Hippocampal formation (tissue), 2 donors: ENCODE measurements around the gene CFAP46.
"Not testable (repeated sequence)": the region's sequence is repeated elsewhere in the genome, so short reads cannot be mapped to it uniquely, and the experiment has no call there.

Experiments used
- DNase-seq, 2 donors: peaks; one replicate each; lab custom pipeline; 2025; lab: John Stamatoyannopoulos, UW

Gene CFAP46

DNA sequence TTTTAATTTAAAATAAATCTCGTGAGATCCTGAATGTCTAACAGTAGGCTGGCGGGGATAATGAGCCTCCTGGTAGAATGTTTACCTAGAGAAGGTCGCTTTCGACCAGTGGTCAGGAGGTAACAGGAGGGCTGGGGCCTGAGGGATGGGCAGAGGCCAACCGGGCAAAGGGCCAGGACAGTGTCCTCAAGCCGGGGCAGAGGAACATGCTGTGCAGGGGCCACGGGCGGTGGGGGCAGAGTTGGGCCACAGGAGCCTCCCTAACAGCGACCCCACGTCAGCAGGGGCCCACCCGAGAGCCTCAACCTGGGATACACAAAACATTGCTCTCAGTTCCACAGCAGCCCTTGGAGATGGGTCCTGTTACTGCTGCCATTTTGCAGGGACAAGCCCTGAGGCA lies 14.5 kb downstream of the CFAP46 start:
- no peak for DNase-seq

DNA sequence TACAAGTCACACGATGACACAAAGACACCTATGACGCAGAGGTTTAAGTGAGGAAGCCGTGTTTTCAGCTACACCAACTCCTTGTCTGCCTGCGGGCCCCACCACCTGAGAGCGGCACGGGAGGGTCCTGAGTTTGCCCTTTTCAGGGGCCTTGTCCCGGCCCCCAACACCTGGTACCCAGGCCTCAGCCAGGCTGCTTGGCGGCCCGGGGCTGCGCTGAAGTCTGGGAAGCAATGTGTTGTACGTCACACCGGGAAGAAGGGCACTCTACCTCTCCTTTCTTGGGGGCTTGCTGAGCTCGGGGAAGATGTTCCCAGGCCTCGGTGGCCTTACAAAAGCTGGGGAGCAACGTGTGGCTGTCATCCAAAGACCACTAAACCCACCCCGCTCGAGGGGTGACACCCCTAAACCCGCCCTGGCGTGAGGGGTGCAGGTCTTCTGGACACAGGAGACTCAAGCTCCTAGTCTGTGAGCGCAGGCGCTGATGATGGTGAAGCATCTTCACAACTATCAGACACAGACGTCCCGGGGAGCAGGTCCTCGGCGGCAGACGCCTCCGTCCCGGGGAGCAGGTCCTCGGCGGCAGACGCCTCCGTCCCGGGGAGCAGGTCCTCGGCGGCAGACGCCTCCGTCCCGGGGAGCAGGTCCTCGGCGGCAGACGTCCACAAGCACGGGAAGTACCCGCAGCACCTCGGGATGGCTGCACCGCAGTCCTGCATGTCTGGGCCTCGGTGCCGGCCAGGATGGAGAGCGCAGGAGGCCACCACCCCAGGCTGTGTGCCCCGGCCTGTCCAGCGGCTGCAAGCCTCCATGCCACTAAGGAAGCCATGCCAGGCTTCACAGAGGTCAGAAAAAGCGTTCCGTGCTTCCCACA lies 15.4 kb downstream of the CFAP46 start:
- DNase-seq: no peak

DNA sequence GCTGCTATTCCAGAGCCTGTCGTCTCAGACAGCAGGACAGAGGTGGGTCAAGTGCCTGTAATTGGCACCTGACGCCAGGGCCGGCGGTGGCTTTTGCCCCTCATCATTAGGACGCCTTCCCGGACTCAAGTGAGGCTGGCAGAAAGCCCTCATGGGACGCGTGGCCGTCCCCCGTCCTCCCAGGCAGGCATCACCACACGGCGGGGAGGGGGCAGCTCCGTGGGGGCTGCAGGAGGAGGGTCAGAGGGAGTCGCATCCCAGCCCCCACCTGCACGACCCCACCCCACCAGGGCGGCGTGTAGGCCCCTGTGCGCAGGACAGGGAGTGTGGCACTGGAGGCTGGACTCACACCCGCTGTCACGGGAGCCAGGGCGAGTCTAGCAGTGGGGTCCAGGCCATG lies 16.3 kb downstream of the CFAP46 start:
- no peak for DNase-seq

DNA sequence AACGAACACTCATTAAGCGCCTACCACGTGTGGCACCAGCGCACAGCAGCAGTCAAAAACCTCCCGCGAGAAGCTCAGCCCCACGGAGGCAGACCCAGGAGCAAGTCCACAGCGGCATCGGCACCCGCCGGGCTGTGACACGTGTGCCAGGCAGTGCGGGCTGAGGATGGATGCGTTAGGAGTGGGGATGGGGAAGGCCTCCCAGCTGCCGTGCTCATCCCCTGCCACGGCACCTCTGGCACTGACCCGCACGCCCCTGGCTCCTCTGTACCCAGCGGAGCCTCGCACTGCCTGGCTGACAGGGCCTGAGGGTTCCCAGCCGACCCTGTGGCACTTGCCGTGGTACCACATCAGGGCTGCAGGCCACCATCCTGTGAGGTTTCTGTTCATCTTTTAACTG lies 16.8 kb downstream of the CFAP46 start:
- no peak for DNase-seq

GRCh38 chr10:132925071-132925561 lies 17.3 kb downstream of the CFAP46 start:
- DNase-seq: no peak

- no peak for DNase-seq
Measured at GRCh38 chr10:132924046-132924952, 18.1 kb downstream of the CFAP46 start.

DNA sequence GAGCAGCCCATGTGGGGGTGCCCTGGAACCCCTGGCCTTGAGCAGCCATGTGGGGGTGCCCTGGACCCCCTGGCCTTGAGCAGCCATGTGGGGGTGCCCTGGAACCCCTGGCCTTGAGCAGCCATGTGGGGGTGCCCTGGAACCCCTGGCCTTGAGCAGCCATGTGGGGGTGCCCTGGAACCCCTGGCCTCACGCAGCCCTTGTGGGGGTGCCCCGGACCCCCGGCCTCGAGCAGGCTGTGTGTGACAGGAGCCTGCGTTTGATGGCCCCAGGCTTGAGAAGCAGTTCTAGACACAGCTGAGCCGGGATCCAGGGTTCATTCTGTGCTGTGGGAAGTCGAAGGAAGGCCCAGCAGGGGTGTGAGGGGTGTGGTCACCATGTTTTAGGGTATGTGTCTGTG lies 19.0 kb downstream of the CFAP46 start:
- not testable (repeated sequence) for DNase-seq

DNA sequence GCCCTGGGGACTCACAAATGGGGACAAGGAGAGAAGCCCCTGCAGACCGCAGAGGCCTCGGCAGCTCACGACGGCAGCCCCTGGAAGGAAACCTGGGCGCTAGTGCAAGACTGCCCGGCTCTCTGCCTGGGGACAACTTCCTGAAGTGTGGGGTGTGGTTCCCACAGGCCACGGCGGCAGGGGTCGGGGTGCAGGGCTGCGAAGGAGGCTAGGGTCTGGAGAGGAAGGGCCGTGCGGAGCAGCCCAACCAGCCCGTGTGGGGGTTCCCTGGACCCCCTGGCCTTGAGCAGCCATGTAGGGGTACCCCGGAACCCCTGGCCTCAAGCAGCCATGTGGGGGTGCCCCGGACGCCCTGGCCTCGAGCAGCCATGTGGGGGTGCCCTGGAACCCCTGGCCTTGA lies 19.5 kb downstream of the CFAP46 start:
- no peak for DNase-seq

DNA sequence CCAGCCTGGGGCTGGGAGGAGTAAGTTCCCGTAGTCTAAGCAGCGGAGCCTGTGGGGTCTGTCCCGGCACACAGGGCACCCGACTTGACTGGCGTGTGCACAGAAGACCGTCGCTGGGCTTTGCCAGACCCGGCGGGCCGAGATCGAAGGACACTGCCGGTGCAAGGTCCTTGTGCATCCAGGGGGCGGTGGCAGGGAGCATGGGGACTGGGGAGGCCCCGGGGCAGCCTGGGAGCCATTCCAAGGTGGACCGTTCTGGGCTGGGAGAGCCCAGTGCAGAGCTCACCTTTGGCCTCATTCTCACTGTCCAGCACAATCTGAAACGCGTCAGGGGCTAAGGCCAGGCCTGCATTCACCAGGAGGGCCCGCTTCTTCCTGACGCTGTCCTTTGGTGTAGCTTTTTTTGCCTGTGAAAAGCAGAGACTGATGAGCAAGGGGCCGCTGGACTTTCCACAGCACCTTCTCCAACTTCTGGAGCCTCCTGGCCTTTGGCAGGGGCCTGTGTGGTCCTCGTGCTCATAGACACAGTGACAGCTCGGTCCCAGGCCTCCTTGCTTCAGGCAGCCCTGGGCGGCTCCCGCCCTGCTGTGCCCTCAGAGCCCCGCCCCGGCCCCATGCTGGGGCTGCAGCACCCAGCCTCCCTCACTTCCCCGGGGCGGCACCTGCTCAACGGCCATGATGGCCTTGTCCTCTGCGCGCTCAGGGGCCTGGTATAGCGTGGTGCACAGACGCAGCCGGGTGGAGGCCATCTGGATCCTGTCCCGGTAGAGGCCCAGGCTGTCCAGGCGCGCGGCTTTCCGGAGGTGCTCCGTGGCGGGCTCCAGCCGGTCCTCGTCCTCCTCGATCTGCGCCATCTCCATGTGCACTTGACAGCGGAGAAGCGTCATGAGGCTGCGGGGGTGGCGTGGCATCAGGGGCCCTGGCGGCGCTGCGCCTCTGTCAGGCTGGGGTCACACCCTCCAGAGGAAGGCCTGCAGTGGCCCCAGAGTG lies 20.3 kb downstream of the CFAP46 start:
- no peak for DNase-seq

GRCh38 chr10:132921086-132921485 lies 21.3 kb downstream of the CFAP46 start:
- no peak for DNase-seq

DNA sequence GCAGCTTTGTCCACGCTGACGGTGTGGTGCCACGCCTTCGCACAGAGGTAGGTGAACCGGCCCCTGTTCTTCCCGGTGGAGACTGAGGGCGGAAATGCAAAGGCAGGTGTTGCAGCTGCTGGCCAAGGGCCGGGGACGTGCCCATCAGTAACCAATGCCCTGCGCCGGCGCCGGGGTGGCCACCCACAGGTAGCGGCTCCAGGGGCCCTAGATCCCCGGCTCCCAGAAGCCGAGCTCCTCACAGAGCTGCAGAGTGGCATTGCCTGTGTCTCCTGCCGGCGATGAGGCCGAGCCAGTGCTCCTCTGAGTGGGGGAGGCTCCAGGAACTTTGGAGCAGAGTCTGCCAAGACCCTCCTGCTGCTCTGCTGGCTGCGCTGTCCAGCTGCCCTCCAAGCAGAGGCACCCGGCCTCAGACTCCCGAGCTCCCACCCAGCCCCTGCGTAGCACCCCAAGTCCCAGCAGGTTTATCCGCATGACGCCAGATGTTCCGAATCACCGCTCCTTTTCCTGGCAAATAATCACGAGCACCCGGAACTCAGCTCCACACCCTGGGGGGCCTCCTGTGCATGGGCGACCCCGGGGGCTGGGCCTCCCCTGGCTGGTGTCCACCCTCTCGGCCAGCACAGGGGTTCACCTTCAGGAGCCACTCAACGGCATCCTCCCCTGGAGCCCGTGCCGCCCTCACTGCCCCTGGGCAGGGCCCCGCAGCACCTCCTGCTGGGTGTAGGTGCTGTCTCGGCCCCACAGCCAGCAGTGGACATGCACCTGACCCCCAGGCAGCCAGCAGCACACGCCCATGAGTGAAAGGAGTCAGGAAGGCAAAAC lies 22.1 kb downstream of the CFAP46 start:
- no peak for DNase-seq

DNA sequence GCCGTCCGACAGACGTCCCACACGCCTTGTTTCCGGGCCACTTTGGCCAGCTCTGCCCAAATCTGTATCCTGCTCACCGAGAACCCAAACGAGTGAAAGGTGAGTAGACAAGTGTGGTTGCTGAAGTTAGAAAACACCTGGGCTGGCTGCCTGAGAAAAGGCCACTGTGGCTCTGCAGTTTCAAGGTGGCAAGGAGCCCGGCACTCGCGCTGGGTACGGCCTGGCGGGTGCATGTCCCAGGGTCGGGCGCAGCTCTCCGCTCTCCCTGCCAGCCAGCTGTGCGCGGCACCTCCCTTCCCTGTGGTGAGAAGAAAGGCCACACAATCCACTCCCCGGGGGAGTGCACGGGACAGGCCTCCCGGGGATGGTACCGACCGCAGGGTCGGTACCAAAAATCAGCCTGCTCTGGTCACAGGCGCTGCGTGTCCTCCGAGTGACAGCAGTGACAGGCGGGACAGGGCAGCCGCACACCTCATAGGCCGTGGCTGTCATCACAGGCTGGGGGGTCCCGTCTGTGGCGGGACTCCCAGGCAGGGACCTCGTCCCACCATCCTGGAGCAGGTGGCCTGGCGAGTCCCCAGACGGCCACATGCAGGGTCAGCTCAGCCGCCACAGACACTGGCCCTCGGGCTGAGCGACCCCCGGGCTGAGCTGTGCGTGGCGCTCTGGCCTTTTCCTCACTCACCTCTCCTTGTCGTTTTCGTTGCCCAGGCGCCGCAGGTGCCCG lies 22.8 kb downstream of the CFAP46 start:
- no peak for DNase-seq

DNA sequence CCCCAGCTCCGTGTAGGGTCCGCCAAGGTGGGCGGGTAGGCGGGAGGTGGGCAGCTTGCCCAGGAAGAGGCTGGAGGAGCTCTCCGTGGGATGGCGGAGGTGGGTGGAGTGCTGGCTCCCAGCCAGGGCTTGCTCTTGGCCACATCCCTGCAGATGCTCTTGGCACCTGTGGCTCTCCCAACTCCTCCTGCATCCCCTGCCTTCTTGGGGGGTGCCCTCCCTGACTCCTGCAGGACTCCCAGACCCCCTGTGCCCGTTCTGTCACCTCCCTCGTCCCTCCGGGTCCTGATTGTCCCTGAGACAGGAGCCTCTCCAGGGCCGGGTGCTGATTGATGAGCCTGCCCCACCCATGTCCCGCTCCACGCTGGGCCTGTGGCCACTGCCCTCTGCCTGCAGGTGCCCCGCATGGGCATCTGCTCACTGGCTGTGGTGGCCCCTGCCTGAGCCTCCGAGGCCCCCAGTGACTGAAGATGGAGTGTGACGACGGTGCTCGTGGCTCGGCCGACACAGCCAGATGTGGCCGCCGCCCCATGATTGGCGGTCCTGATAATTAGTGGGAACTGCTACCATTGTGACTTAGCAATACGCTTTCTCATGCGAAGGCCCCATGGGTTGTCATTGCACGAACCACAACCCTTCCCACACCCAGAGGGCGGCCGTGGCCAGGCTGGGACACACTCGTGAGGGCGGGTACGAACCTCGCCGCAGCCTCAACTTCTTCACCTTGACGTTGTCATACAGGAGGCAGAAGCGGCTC lies 23.6 kb downstream of the CFAP46 start:
- DNase-seq: no peak

GRCh38 chr10:132918264-132918616 lies 24.1 kb downstream of the CFAP46 start:
- no peak for DNase-seq

DNA sequence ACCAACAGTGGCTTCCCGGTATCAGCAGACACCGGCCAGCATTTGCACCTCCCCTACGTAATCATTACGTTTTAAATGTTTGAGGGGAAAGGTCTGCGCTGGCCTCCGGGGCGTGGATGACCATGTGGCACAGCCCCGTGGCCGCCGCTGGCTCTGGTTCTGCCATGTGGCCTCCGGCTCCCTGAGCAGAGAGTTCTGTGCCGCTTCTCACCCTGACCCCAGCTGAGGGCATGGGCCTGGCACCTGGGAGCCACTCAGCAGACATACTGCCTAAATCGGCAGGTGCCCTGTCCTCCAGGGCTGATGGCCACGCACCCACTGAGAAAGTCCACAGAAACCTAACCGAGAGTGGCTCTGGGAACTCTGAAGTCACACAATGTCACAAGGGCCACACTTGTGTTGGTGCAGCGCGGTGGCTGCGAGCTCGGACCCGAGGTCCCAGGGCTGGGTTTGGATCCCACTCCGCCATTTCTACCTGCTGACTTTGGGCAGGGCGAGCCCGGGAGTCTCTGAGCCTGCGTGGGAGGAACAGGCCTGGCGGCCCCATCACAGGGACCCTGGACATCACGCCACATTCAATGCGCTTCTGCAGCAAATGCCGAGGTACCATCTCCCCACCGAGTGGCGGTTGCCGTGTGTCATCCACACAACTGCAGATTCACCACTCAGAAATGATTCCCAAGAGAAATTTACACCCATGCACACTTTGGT lies 25.3 kb downstream of the CFAP46 start:
- no peak for DNase-seq

DNA sequence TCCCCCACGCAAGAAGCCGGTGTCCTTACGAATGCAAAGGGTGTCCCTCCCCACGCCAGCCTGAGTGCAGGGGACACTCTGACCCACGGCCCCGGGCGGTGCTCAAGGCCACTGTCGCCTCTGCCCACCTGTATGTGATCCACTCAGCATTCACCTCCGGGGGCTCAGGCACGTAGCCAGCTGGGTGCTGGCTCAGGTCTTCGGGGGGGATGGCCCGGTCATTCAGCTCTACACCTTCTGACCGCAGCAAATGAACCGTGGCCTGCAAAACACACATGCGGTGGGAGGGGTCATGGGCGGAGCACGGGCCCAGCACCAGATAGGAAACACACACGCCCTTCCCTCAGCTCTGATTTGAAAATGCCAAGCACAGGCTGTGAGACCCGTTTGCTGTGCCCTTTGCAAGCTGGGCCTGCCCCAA lies 25.9 kb downstream of the CFAP46 start:
- no peak for DNase-seq

DNA sequence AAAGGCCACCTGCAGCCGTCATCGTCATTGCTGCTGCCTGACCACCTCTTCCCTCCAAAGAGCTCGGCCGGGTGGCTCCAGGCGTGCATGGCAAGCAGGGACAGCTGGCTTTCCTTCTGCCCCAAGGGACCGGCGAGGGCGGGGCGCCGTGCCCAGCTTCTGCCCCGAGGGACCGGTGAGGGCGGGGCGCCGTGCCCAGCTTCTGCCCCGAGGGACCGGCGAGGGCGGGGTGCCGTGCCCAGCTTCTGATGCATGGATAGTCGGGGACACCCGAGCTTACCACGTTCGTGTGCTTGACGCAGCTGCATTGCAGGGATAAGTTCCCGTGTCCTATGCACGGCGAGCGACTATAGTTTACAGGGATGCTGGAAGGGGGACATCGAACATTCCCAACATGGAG lies 27.0 kb downstream of the CFAP46 start:
- DNase-seq: no peak

GRCh38 chr10:132914732-132915131 lies 27.6 kb downstream of the CFAP46 start:
- no peak for DNase-seq
